ENCODE data around the gene MMP28.

DNA sequence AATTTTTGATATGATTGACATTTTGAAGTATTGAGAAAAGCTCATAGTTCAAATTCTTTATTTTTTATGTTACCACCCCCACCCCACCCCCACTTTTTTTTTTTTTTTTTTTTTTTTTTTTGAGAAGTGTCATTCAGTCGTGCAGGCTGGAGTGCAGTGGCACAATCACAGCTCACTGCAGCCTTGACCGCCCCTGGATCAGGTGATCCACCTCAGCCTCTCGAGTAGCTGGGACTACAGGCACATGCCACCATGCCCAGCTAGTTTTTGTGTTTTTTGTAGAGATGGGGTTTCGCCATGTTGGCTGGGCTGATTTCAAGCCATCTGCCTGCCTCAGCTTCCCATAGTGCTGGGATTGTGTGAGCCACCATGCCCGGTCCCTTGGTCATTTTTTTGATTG is 21.3 kb upstream of the MMP28 start:
- TF ChIP-seq, protein P1, sequence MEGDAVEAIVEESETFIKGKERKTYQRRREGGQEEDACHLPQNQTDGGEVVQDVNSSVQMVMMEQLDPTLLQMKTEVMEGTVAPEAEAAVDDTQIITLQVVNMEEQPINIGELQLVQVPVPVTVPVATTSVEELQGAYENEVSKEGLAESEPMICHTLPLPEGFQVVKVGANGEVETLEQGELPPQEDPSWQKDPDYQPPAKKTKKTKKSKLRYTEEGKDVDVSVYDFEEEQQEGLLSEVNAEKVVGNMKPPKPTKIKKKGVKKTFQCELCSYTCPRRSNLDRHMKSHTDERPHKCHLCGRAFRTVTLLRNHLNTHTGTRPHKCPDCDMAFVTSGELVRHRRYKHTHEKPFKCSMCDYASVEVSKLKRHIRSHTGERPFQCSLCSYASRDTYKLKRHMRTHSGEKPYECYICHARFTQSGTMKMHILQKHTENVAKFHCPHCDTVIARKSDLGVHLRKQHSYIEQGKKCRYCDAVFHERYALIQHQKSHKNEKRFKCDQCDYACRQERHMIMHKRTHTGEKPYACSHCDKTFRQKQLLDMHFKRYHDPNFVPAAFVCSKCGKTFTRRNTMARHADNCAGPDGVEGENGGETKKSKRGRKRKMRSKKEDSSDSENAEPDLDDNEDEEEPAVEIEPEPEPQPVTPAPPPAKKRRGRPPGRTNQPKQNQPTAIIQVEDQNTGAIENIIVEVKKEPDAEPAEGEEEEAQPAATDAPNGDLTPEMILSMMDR (IDR thresholded peaks at IDR 0.05) = no peak
- no peak for TF ChIP-seq EZH2 (IDR thresholded peaks at IDR 0.05; ENCODE audit: borderline replicate concordance, insufficient read depth, low read depth, low read length, poor library complexity, severe bottlenecking)
